Smooth muscle cell (in vitro differentiated cells): Measurements from ENCODE around the gene PHLDA2. TPM values are rescaled to one million over a fixed set of nuclear protein-coding genes. Genes with fewer than 3 reads are reported as not detected.
A peak's percentile ranks its signal among the peaks of the same experiment; 100 is the strongest.

Experiments used
- DNase-seq: peaks from one replicate; lab custom pipeline; 2025; ENCODE audit not compliant: unreplicated experiment; lab: John Stamatoyannopoulos, UW
- H2AFZ ChIP-seq: fragments of 200-600 bp; sonication (generic); 2 replicates; pipeline ENCODE4 v1.6.0; 2016; ENCODE audit warnings: antibody characterized with exemption, low read depth, mild to moderate bottlenecking
- H3F3A ChIP-seq: fragments of 200-600 bp; sonication (generic); 2 replicates; pipeline ENCODE4 v1.6.0; 2017; ENCODE audit warnings: antibody characterized with exemption, low read depth
- H3K27ac ChIP-seq: fragments of 200-600 bp; sonication (generic); 2 replicates; pipeline ENCODE4 v1.5.1; 2016; ENCODE audit warnings: low read depth, mild to moderate bottlenecking
- H3K27me3 ChIP-seq: fragments of 200-600 bp; sonication (generic); 2 replicates; pipeline ENCODE4 v1.6.1; 2016; ENCODE audit warnings: low read depth, mild to moderate bottlenecking
- H3K36me3 ChIP-seq: fragments of 200-600 bp; sonication (generic); 2 replicates; pipeline ENCODE4 v1.5.1; 2016; ENCODE audit warnings: low read depth
- H3K4me1 ChIP-seq: fragments of 200-600 bp; sonication (generic); 2 replicates; pipeline ENCODE4 v1.5.1; 2016; ENCODE audit warnings: low read depth
- H3K4me2 ChIP-seq: fragments of 200-600 bp; sonication (generic); 2 replicates; pipeline ENCODE4 v1.6.0; 2016; ENCODE audit warnings: mild to moderate bottlenecking
- H3K4me3 ChIP-seq: fragments of 200-600 bp; sonication (generic); 2 replicates; pipeline ENCODE4 v1.5.1; 2016; ENCODE audit warnings: mild to moderate bottlenecking
- H3K79me2 ChIP-seq: fragments of 200-600 bp; sonication (generic); 2 replicates; pipeline ENCODE4 v1.6.0; 2016; ENCODE audit warnings: low read depth, mild to moderate bottlenecking
- H3K9ac ChIP-seq: fragments of 200-600 bp; sonication (generic); 2 replicates; pipeline ENCODE4 v1.6.0; 2016; ENCODE audit warnings: low read depth
- H3K9me3 ChIP-seq: fragments of 200-600 bp; sonication (generic); replicated peaks from 2 replicates; pipeline ENCODE4 v1.5.1; 2016; ENCODE audit warnings: low read depth
- H4K20me1 ChIP-seq: fragments of 200-600 bp; sonication (generic); 2 replicates; pipeline ENCODE4 v1.6.0; 2016; ENCODE audit warnings: low read depth
- WGBS: methylation state at CpG from one replicate; pipeline ENCODE4 v1.1.7; 2016; ENCODE audit warnings: low lambda C conversion rate; 5-methylcytosine and 5-hydroxymethylcytosine counted together
- polyA plus RNA-seq: library from polyadenylated mRNA; unstranded; fragments of >200 nt; fragmentation: Nextera tagmentation; extraction: Ambion mirVana; gene quantifications from 2 replicates; pipeline ENCODE4 v1.2.1, GENCODE V29; 2016
- total RNA-seq: library from RNA; depleted of rRNA; stranded (reverse); fragments of >200 nt; gene quantifications from 2 replicates; pipeline ENCODE4 v1.2.3, GENCODE V29; 2014
- TF ChIP-seq, protein P1 (sequence below): fragments of 200-600 bp; sonication (generic); IDR thresholded peaks from 2 replicates; pipeline ENCODE4 v1.5.1; 2017; ENCODE audit warnings: borderline replicate concordance, mild to moderate bottlenecking, antibody characterized with exemption; ENCODE audit not compliant: insufficient read depth, poor library complexity, severe bottlenecking

Gene PHLDA2
- total and polyA plus RNA-seq, 2 experiments from 2014 or later: 11.0 to 89.3 TPM

DNA sequence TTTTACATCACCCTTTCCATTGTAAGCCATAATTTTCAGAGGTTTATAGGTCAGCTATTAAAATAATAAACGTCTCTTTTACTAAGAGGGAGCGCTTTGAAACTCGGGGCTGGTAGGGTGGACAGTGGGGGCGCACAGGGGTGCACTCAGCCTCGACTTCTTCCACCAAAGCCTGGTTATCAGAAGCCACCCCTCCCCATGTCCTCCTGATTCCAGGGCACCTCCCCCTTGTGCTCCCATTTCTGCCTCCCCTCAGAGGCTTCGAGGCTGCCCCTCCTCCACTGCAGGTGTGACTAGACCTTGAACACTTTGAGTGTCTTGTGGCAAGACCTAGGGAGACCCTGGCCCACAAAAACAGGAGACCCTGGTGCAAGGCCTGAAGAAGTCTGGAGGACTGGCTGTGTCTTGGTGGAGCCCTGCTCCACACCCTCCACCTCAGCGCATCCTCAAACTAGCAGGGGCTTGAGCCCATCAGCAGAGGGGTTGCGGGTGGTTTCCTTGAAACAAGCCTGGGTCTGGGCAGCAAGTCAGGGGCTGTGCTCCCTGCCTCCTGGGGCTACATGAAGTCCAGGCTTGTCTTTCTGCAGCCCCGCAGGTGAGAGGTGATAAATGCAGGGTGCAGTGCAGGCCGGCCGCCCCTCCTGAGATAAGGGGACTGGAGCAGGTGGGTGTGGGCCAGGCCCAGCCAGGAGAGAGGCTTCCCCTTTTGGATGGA lies 46.7 kb downstream of the PHLDA2 start:
- Histone ChIP-seq H2AFZ (no peak overlapping the region), H3K27me3 (no peaks in the 10 kb centered on the region), H3K9me3 (no peaks in the 10 kb centered on the region), H3K79me2 (peaks cover 25% of the 10 kb centered on the region), H3K27ac (no peak overlapping the region), H3K4me1 (peaks cover 20% of the 10 kb centered on the region), H3K4me3 (peak overlapping the region; percentile 95), H3K36me3 (no peaks in the 10 kb centered on the region), H4K20me1 (peaks cover 35% of the 10 kb centered on the region), H3K9ac (no peak overlapping the region), H3K4me2 (peak overlapping the region; percentile 97), H3F3A (peaks cover 14% of the 10 kb centered on the region)
- WGBS: 78% methylated on average over 11 of the region's 11 CpGs
- TF ChIP-seq, protein P1, sequence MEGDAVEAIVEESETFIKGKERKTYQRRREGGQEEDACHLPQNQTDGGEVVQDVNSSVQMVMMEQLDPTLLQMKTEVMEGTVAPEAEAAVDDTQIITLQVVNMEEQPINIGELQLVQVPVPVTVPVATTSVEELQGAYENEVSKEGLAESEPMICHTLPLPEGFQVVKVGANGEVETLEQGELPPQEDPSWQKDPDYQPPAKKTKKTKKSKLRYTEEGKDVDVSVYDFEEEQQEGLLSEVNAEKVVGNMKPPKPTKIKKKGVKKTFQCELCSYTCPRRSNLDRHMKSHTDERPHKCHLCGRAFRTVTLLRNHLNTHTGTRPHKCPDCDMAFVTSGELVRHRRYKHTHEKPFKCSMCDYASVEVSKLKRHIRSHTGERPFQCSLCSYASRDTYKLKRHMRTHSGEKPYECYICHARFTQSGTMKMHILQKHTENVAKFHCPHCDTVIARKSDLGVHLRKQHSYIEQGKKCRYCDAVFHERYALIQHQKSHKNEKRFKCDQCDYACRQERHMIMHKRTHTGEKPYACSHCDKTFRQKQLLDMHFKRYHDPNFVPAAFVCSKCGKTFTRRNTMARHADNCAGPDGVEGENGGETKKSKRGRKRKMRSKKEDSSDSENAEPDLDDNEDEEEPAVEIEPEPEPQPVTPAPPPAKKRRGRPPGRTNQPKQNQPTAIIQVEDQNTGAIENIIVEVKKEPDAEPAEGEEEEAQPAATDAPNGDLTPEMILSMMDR: no peak
- no peak for DNase-seq

GRCh38 chr11:2881981-2882375 lies 47.2 kb downstream of the PHLDA2 start:
- Histone ChIP-seq H3K27me3 (no peaks in the 10 kb centered on the region), H3K4me2 (peak overlapping the region; percentile 97), H3K9me3 (no peaks in the 10 kb centered on the region), H3F3A (peaks cover 8% of the 10 kb centered on the region), H4K20me1 (peaks cover 35% of the 10 kb centered on the region), H3K79me2 (peaks cover 25% of the 10 kb centered on the region), H3K4me3 (peak overlapping the region; percentile 95), H3K36me3 (no peaks in the 10 kb centered on the region), H3K4me1 (peaks cover 20% of the 10 kb centered on the region), H3K9ac (no peak overlapping the region), H2AFZ (no peak overlapping the region), H3K27ac (no peak overlapping the region)
- TF ChIP-seq, protein P1: no peak
- WGBS: 48% methylated on average over 12 of the region's 12 CpGs
- no peak for DNase-seq

DNA sequence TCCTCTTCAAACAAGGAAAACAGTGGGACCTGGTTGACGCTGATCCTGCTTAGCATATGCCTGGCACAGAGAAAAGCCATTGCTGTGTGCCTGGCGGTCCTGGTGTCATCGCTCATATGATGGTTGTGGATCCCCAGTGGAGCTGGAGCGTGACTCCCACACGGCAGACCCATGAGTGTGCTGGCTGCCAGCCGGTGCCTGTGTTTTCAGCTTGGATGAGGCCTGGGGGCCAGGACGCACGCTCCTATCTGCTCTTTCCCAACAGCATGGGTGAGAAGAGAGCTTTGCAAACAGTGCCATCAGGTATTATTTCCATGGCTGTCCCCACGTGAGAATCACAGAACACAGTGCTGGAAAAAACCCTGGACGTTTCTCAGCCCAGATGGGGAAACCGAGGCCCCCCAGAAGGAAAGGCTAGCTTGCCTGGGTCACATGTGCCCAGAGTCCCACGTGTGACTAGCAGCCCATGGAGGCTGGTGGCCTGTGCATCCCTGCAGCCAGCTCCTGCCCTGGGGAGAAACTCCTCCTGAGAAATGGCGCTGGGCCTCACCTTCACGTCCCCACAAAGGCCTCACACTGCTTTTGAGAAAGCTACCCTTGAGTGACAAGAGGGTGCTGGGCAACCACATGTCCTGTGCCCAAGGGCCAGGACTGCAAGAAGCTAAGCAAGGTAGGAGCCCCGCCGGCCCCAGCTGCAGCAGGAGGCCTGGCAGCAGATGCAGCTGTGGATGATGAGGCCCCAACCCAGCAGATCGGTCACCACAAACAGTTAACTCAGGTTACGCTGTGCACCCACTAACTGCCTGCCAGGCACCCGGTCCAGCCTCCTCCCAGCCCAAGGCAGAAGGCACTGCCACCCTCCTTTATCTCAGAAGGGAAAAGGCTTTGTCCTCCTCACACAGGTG lies 47.9 kb downstream of the PHLDA2 start:
- no peaks in the 10 kb centered on the region for H3K27me3 ChIP-seq
- TF ChIP-seq, protein P1: no peak
- H3K9me3 ChIP-seq: no peaks in the 10 kb centered on the region
- peaks cover 1% of the 10 kb centered on the region for H3F3A ChIP-seq
- H3K4me2 ChIP-seq: no peak overlapping the region
- peaks cover 35% of the 10 kb centered on the region for H4K20me1 ChIP-seq
- H3K79me2 ChIP-seq: peaks cover 25% of the 10 kb centered on the region
- H3K4me1 ChIP-seq: peaks cover 17% of the 10 kb centered on the region
- no peak overlapping the region for H3K4me3 ChIP-seq
- H3K27ac ChIP-seq: no peak overlapping the region
- no peak overlapping the region for H3K9ac ChIP-seq
- WGBS: 79% methylated on average over 19 of the region's 19 CpGs
- DNase-seq: no peak
- H3K36me3 ChIP-seq: no peaks in the 10 kb centered on the region
- no peak overlapping the region for H2AFZ ChIP-seq
